H9 (cell line): ENCODE results near the gene LRIT3. TPM values are rescaled to one million over a fixed set of nuclear protein-coding genes. Genes with fewer than 3 reads are reported as not detected.

Source experiments
- DNase-seq: peaks from one replicate; pipeline ENCODE4 v3.0.0-alpha.2; 2017
- H2AFZ ChIP-seq: one replicate; pipeline ENCODE4 v1.6.1; 2013; ENCODE audit warnings: mild to moderate bottlenecking, low read length, control low read depth, moderate library complexity
- H2AK5ac ChIP-seq: 2 replicates; pipeline ENCODE4 v1.6.1; 2013; ENCODE audit warnings: low read length, control low read depth, mixed read lengths; ENCODE audit not compliant: insufficient read length
- H2BK120ac ChIP-seq: one replicate; pipeline ENCODE4 v1.6.1; 2013; ENCODE audit warnings: low read depth, mild to moderate bottlenecking, low read length, control low read depth, inconsistent platforms; ENCODE audit not compliant: poor library complexity, severe bottlenecking
- H2BK12ac ChIP-seq: 2 replicates; pipeline ENCODE4 v1.6.1; 2013; ENCODE audit warnings: low read length, control low read depth, mixed read lengths, low read depth; ENCODE audit not compliant: insufficient read length
- H2BK15ac ChIP-seq: 2 replicates; pipeline ENCODE4 v1.6.1; 2013; ENCODE audit warnings: low read depth, low read length, control low read depth
- H2BK20ac ChIP-seq: one replicate; pipeline ENCODE4 v1.6.1; 2013; ENCODE audit warnings: low read depth, mild to moderate bottlenecking, low read length, control low read depth, inconsistent platforms; ENCODE audit not compliant: poor library complexity, severe bottlenecking
- H2BK5ac ChIP-seq: 2 replicates; pipeline ENCODE4 v1.6.1; 2013; ENCODE audit warnings: low read length, control low read depth, mixed read lengths; ENCODE audit not compliant: insufficient read length
- H3K14ac ChIP-seq: 2 replicates; pipeline ENCODE4 v1.6.1; 2013; ENCODE audit warnings: low read length, control low read depth; ENCODE audit not compliant: insufficient read depth
- H3K18ac ChIP-seq: 2 replicates; pipeline ENCODE4 v1.6.1; 2013; ENCODE audit warnings: low read depth, mild to moderate bottlenecking, mixed read lengths, low read length, control low read depth; ENCODE audit not compliant: insufficient read length
- H3K23ac ChIP-seq: 2 replicates; pipeline ENCODE4 v1.6.1; 2013; ENCODE audit warnings: low read length, control low read depth, mixed read lengths, low read depth; ENCODE audit not compliant: insufficient read length
- H3K23me2 ChIP-seq: 2 replicates; pipeline ENCODE4 v1.6.1; 2013; ENCODE audit warnings: low read depth, mild to moderate bottlenecking, mixed read lengths, low read length, control low read depth; ENCODE audit not compliant: insufficient read length, poor library complexity, severe bottlenecking
- H3K27ac ChIP-seq: 2 replicates; pipeline ENCODE4 v1.5.1; 2013; ENCODE audit warnings: low read length, control low read depth, mixed read lengths, low read depth; ENCODE audit not compliant: insufficient read length
- H3K27me3 ChIP-seq: 2 replicates; pipeline ENCODE4 v1.6.1; 2013; ENCODE audit warnings: low read length, control low read depth, inconsistent platforms; ENCODE audit not compliant: insufficient read depth
- H3K4ac ChIP-seq: 2 replicates; pipeline ENCODE4 v1.6.1; 2013; ENCODE audit warnings: low read depth, mild to moderate bottlenecking, control low read depth, inconsistent platforms, low read length, moderate library complexity
- H3K4me1 ChIP-seq: 2 replicates; pipeline ENCODE4 v1.6.1; 2013; ENCODE audit warnings: low read length, control low read depth, inconsistent platforms; ENCODE audit not compliant: insufficient read depth
- H3K4me2 ChIP-seq: 2 replicates; pipeline ENCODE4 v1.6.1; 2013; ENCODE audit warnings: low read length, control low read depth, mixed read lengths; ENCODE audit not compliant: insufficient read length, insufficient read depth
- H3K56ac ChIP-seq: 2 replicates; pipeline ENCODE4 v1.6.1; 2013; ENCODE audit warnings: low read depth, mild to moderate bottlenecking, mixed read lengths, low read length, control low read depth; ENCODE audit not compliant: insufficient read length
- H3K79me1 ChIP-seq: 2 replicates; pipeline ENCODE4 v1.6.1; 2013; ENCODE audit warnings: low read depth, mild to moderate bottlenecking, moderate library complexity, low read length, control low read depth, inconsistent platforms; ENCODE audit not compliant: insufficient read depth, poor library complexity, severe bottlenecking
- H3K79me2 ChIP-seq: 2 replicates; pipeline ENCODE4 v1.6.1; 2013; ENCODE audit warnings: low read length, control low read depth, inconsistent platforms; ENCODE audit not compliant: insufficient read depth
- H3K9ac ChIP-seq: 2 replicates; pipeline ENCODE4 v1.6.1; 2013; ENCODE audit warnings: low read length, control low read depth, mixed read lengths; ENCODE audit not compliant: insufficient read length; ENCODE audit errors: extremely low read depth
- H3K9me3 ChIP-seq: one replicate; pipeline ENCODE4 v1.6.1; 2013; ENCODE audit warnings: low read depth, low read length, inconsistent platforms; ENCODE audit not compliant: control insufficient read depth
- H3T11ph ChIP-seq: one replicate; pipeline ENCODE4 v1.6.1; 2013; ENCODE audit warnings: mild to moderate bottlenecking, low read length, control low read depth, inconsistent platforms
- H4K20me1 ChIP-seq: one replicate; pipeline ENCODE4 v1.6.1; 2013; ENCODE audit not compliant: control insufficient read depth, insufficient read length, insufficient read depth
- H4K5ac ChIP-seq: 2 replicates; pipeline ENCODE4 v1.6.1; 2013; ENCODE audit warnings: low read depth, mild to moderate bottlenecking, mixed read lengths, low read length, control low read depth; ENCODE audit not compliant: insufficient read length
- H4K8ac ChIP-seq: replicated peaks from 2 replicates; pipeline ENCODE4 v1.6.1; 2013; ENCODE audit warnings: low read length, control low read depth, mixed read lengths, low read depth; ENCODE audit not compliant: insufficient read length
- H4K91ac ChIP-seq: 2 replicates; pipeline ENCODE4 v1.6.1; 2013; ENCODE audit warnings: low read depth, mild to moderate bottlenecking, moderate library complexity, mixed read lengths, low read length, control low read depth; ENCODE audit not compliant: insufficient read length
- H3K27ac Mint-ChIP-seq, 3 experiments: 2 replicates in 2 of 3; 3 replicates in 1 of 3; pipeline ENCODE4 v1.8.0; 2020 to 2021; ENCODE audit warnings: mixed read lengths in 3 of 3, mild to moderate bottlenecking in 1 of 3, moderate library complexity in 1 of 3
- H3K27me3 Mint-ChIP-seq: 2 replicates; pipeline ENCODE4 v1.8.0; 2021; ENCODE audit warnings: low read depth, mild to moderate bottlenecking, moderate library complexity, mixed read lengths
- H3K36me3 Mint-ChIP-seq, 3 experiments: 2 replicates in 2 of 3; 3 replicates in 1 of 3; pipeline ENCODE4 v1.8.0; 2020 to 2021; ENCODE audit warnings: low read depth in 3 of 3, mixed read lengths in 3 of 3; ENCODE audit not compliant: insufficient read depth in 1 of 3
- H3K4me1 Mint-ChIP-seq, 2 experiments: 2 replicates each; pipeline ENCODE4 v1.8.0; 2020; ENCODE audit warnings: mixed read lengths in 2 of 2
- H3K4me3 Mint-ChIP-seq, 2 experiments: 2 replicates in 1 of 2; 3 replicates in 1 of 2; pipeline ENCODE4 v1.8.0; 2020 to 2021; ENCODE audit warnings: mild to moderate bottlenecking in 2 of 2, mixed read lengths in 2 of 2, moderate library complexity in 1 of 2
- H3K9me3 Mint-ChIP-seq, 2 experiments: 2 replicates in 1 of 2; 3 replicates in 1 of 2; pipeline ENCODE4 v1.8.0; 2020; ENCODE audit warnings: mild to moderate bottlenecking in 2 of 2, mixed read lengths in 2 of 2, moderate library complexity in 1 of 2
- WGBS: extraction: QIAGEN DNeasy Blood & Tissue Kit; methylation state at CpG from one replicate; pipeline ENCODE4 v1.1.7; 2013; ENCODE audit warnings: missing lambda C conversion rate, low lambda C conversion rate, mixed read lengths; ENCODE audit not compliant: insufficient read length; ENCODE audit errors: extremely low coverage; 5-methylcytosine and 5-hydroxymethylcytosine counted together
- total RNA-seq: library from RNA; stranded (reverse); gene quantifications from 2 replicates; pipeline ENCODE4 v1.2.1, GENCODE V29; 2021
- TF ChIP-seq, protein P1 (sequence below): fragments of 200-600 bp; sonication (generic); conservative IDR thresholded peaks from 3 replicates; pipeline ENCODE4 v1.8.0; 2021; ENCODE audit warnings: antibody characterized with exemption, mild to moderate bottlenecking

LRIT3 gene
- total RNA-seq, 1 experiment from 2014 or later, result 0.07 TPM

DNA sequence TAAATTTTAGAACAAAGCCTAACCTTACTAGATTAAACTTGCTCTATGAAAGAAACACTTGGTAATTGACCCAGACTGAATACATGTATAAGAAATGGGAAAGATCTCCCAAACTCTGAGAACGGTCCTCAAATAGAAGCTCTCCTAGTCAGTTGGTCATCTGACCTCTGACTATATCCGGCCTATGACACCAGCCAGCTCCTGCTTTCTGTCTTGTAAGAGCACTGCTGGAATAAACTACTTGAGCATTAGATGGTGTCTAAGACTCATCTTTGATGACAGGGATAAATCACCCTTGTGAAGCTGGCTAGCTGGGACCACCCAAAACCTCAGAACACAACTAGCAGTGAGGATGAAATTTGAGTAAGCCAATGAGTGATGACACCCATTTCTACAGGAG is 24.2 kb downstream of the LRIT3 start:
- Mint-ChIP-seq H3K9me3 (peaks cover 0 to 3% of the 10 kb centered on the region in 2 experiments; a peak in 2 of 5 replicates), H3K4me3 (no peak overlapping the region), H3K27me3 (no peaks in the 10 kb centered on the region; the same call in 1 of the 2 replicates), H3K36me3 (peaks cover 0 to 5% (median 0%) of the 10 kb centered on the region in 3 experiments; a peak in 2 of 7 replicates), H3K4me1 (no peaks in the 10 kb centered on the region), H3K27ac (no peak overlapping the region)
- Histone ChIP-seq H4K20me1 (no peaks in the 10 kb centered on the region), H3K23me2 (no peaks in the 10 kb centered on the region), H2AFZ (no peak overlapping the region), H4K91ac (no peak overlapping the region), H3K79me1 (no peaks in the 10 kb centered on the region), H3K18ac (no peak overlapping the region), H2BK5ac (no peak overlapping the region), H3K27me3 (no peaks in the 10 kb centered on the region), H3K4me1 (no peaks in the 10 kb centered on the region), H3K4me2 (no peak overlapping the region), H2BK15ac (no peak overlapping the region), H3K14ac (no peak overlapping the region), H3K79me2 (no peaks in the 10 kb centered on the region), H2BK12ac (no peak overlapping the region), H3K27ac (no peak overlapping the region), H4K8ac (no peak overlapping the region), H2AK5ac (no peak overlapping the region), H4K5ac (no peak overlapping the region), H2BK20ac (no peak overlapping the region), H3K9ac (no peak overlapping the region), H3T11ph (no peak overlapping the region), H3K9me3 (no peaks in the 10 kb centered on the region), H3K23ac (no peak overlapping the region), H3K56ac (no peak overlapping the region), H3K4ac (no peak overlapping the region), H2BK120ac (no peak overlapping the region)
- TF ChIP-seq, protein P1, sequence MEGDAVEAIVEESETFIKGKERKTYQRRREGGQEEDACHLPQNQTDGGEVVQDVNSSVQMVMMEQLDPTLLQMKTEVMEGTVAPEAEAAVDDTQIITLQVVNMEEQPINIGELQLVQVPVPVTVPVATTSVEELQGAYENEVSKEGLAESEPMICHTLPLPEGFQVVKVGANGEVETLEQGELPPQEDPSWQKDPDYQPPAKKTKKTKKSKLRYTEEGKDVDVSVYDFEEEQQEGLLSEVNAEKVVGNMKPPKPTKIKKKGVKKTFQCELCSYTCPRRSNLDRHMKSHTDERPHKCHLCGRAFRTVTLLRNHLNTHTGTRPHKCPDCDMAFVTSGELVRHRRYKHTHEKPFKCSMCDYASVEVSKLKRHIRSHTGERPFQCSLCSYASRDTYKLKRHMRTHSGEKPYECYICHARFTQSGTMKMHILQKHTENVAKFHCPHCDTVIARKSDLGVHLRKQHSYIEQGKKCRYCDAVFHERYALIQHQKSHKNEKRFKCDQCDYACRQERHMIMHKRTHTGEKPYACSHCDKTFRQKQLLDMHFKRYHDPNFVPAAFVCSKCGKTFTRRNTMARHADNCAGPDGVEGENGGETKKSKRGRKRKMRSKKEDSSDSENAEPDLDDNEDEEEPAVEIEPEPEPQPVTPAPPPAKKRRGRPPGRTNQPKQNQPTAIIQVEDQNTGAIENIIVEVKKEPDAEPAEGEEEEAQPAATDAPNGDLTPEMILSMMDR, result no peak
- DNase-seq, result no peak
- WGBS, result no CpG with 5 or more reads among the region's 2 CpGs
